Cardiac muscle cell (in vitro differentiated cells and primary cell): ENCODE measurements around the gene PRKG1. TPM values are rescaled to one million over a fixed set of nuclear protein-coding genes. Genes with fewer than 3 reads are reported as not detected.
A peak's percentile ranks its signal among the peaks of the same experiment; 100 is the strongest.

Experiments used
- DNase-seq, 2 donors: peaks; one replicate each; pipeline versions ENCODE4 v3.0.0 to v3.0.0-alpha.2; 2010 to 2017; ENCODE audit warnings: low read depth in 1 of 2, low spot score in 1 of 2
- H3K27ac ChIP-seq: fragments of 200-600 bp; sonication (generic); 2 replicates; pipeline ENCODE4 v1.5.1; 2016
- H3K27me3 ChIP-seq: fragments of 200-600 bp; sonication (generic); 2 replicates; pipeline ENCODE4 v1.6.0; 2016; ENCODE audit warnings: control low read depth
- H3K36me3 ChIP-seq: fragments of 200-600 bp; sonication (generic); 2 replicates; pipeline ENCODE4 v1.5.1; 2016; ENCODE audit warnings: control low read depth
- H3K4me1 ChIP-seq: fragments of 200-600 bp; sonication (generic); 2 replicates; pipeline ENCODE4 v1.8.1; 2017; ENCODE audit warnings: low read depth, mild to moderate bottlenecking, mixed run types
- H3K4me3 ChIP-seq: fragments of 200-600 bp; sonication (generic); 2 replicates; pipeline ENCODE4 v1.5.1; 2016; ENCODE audit warnings: mild to moderate bottlenecking
- H3K9me3 ChIP-seq: fragments of 200-600 bp; sonication (generic); 2 replicates; pipeline ENCODE4 v1.5.1; 2017; ENCODE audit warnings: low read depth, mild to moderate bottlenecking, control low read depth
- polyA plus RNA-seq: library from polyadenylated mRNA; unstranded; fragments of >200 nt; fragmentation: Nextera tagmentation; extraction: Ambion mirVana; gene quantifications from 2 replicates; pipeline ENCODE4 v1.2.1, GENCODE V29; 2016
- total RNA-seq: library from RNA; depleted of rRNA; stranded (reverse); fragments of >200 nt; gene quantifications from 2 replicates; pipeline ENCODE4 v1.2.3, GENCODE V29; 2016
- TF ChIP-seq, protein P1 (sequence below): IDR thresholded peaks from 2 replicates; pipeline ENCODE4 v1.5.1; 2012; ENCODE audit warnings: low read depth, mild to moderate bottlenecking, low read length

Gene PRKG1
- total and polyA plus RNA-seq, 2 experiments from 2014 or later = 2.9 to 13.3 TPM

DNA sequence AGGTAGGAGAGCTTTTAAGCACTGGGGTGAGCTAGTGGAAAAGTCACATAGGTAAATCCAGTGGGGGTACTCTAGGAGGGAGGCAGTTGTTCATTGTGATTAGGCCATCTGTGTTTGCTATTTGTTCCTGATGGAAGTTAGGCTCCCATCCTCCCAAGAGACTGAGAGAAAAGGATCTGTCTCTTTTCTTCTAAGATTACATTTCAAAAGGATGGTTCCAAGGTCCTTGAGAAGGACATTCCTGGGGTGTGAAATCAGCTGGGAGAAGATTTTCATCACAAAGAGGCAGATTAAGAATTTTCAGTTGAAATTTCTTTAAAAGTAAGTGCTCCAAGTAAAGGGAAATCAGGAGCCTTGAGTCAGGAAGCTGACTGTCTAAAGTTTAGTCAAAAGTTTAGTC is 835.9 kb downstream of the PRKG1 start:
- no peak for DNase-seq
- H3K27me3 ChIP-seq = no peaks in the 10 kb centered on the region
- H3K4me3 ChIP-seq = no peak overlapping the region
- TF ChIP-seq, protein P1, sequence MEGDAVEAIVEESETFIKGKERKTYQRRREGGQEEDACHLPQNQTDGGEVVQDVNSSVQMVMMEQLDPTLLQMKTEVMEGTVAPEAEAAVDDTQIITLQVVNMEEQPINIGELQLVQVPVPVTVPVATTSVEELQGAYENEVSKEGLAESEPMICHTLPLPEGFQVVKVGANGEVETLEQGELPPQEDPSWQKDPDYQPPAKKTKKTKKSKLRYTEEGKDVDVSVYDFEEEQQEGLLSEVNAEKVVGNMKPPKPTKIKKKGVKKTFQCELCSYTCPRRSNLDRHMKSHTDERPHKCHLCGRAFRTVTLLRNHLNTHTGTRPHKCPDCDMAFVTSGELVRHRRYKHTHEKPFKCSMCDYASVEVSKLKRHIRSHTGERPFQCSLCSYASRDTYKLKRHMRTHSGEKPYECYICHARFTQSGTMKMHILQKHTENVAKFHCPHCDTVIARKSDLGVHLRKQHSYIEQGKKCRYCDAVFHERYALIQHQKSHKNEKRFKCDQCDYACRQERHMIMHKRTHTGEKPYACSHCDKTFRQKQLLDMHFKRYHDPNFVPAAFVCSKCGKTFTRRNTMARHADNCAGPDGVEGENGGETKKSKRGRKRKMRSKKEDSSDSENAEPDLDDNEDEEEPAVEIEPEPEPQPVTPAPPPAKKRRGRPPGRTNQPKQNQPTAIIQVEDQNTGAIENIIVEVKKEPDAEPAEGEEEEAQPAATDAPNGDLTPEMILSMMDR = no peak
- no peaks in the 10 kb centered on the region for H3K4me1 ChIP-seq
- no peak overlapping the region for H3K27ac ChIP-seq
- H3K9me3 ChIP-seq = no peaks in the 10 kb centered on the region
- no peaks in the 10 kb centered on the region for H3K36me3 ChIP-seq

GRCh38 chr10:51910596-51910995 is 836.3 kb downstream of the PRKG1 start:
- Histone ChIP-seq H3K27ac (no peak overlapping the region), H3K4me1 (no peaks in the 10 kb centered on the region), H3K27me3 (no peaks in the 10 kb centered on the region), H3K36me3 (no peaks in the 10 kb centered on the region), H3K9me3 (no peaks in the 10 kb centered on the region), H3K4me3 (no peak overlapping the region)
- no peak for DNase-seq
- TF ChIP-seq, protein P1 = no peak

DNA sequence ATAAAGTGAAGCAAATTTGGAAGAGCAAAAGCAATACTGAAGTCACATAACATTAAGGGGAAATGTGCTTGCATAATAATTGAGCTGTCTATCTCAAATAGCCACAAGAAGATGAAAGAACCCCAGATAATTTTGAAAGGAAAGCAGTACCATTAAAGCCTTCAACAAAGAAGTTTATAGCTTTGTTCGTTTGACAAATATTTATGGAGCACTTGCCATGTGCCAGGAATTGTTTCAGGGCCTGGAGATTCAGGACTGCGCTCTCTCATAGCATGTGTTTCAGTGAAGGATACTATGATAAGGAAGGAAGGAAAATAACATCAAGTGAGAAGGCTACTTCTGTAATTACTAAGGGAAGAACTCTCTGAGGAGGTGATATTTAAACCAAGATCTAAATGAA is 837.4 kb downstream of the PRKG1 start:
- H3K9me3 ChIP-seq = no peaks in the 10 kb centered on the region
- DNase-seq = no peak
- H3K27me3 ChIP-seq = no peaks in the 10 kb centered on the region
- TF ChIP-seq, protein P1 = no peak
- no peak overlapping the region for H3K27ac ChIP-seq
- H3K36me3 ChIP-seq = no peaks in the 10 kb centered on the region
- no peak overlapping the region for H3K4me3 ChIP-seq
- no peaks in the 10 kb centered on the region for H3K4me1 ChIP-seq

DNA sequence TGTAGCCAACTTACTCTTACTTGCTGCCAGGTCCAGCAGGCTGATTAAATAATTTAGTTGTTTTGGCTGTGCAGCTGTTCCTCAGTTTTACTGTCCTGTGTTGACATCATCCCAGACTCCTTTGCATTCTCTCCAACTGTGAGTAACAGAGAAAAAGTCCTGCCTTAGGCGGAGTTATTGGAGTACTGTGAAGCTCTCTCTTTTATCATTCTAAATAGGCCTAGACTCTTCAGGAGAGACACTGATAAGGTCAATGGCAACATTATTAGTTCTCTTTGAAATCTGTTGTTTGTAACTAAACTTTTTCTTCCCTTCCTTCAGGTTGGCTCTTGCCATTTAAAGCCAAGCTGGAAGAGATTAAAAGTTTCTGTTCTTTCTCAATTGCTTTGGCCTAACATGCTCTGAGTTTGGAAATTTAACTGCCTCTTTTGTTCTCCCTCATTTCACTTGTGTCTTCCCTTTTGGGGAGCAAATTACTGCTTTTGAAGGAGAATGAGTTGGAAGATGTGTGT is 840.8 kb downstream of the PRKG1 start:
- peak in 1 of 2 donors; percentile 40 for DNase-seq
- TF ChIP-seq, protein P1 = no peak
- no peak overlapping the region for H3K27ac ChIP-seq

GRCh38 chr10:51918440-51918839 is 844.2 kb downstream of the PRKG1 start:
- Histone ChIP-seq H3K27me3 (no peaks in the 10 kb centered on the region), H3K27ac (no peak overlapping the region), H3K4me1 (no peaks in the 10 kb centered on the region), H3K9me3 (no peaks in the 10 kb centered on the region), H3K36me3 (no peaks in the 10 kb centered on the region), H3K4me3 (no peak overlapping the region)
- no peak for DNase-seq
- TF ChIP-seq, protein P1 = no peak

More for the DNA sequence above, 840.8 kb downstream of the PRKG1 start:
- Histone ChIP-seq H3K9me3 (no peaks in the 10 kb centered on the region), H3K36me3 (no peaks in the 10 kb centered on the region), H3K4me3 (no peak overlapping the region), H3K27me3 (no peaks in the 10 kb centered on the region), H3K4me1 (no peaks in the 10 kb centered on the region)
